Activated naive CD8-positive, alpha-beta T cell (primary cell): ENCODE data around the gene CHST7.
"Not testable (repeated sequence)": the region's sequence is repeated elsewhere in the genome, so short reads cannot be mapped to it uniquely, and the experiment has no call there.

Source experiments
- H3K27ac Mint-ChIP-seq: one replicate; pipeline ENCODE4 v1.8.0; 2021; ENCODE audit warnings: mixed read lengths
- H3K27me3 Mint-ChIP-seq: one replicate; pipeline ENCODE4 v1.8.0; 2021; ENCODE audit warnings: mixed read lengths
- H3K36me3 Mint-ChIP-seq: one replicate; pipeline ENCODE4 v1.8.0; 2021; ENCODE audit warnings: mixed read lengths
- H3K4me1 Mint-ChIP-seq: one replicate; pipeline ENCODE4 v1.8.0; 2021; ENCODE audit warnings: low read depth, mixed read lengths
- H3K4me3 Mint-ChIP-seq: one replicate; pipeline ENCODE4 v1.8.0; 2021; ENCODE audit warnings: mild to moderate bottlenecking, mixed read lengths
- H3K9me3 Mint-ChIP-seq: one replicate; pipeline ENCODE4 v1.8.0; 2021; ENCODE audit warnings: low read depth, mixed read lengths

CHST7 gene

GRCh38 chrX:46573331-46573891 lies at the start of gene CHST7:
Gene CHST7 (plus strand): TSS chrX:46573765. CDS start chrX:46573932, 167 bp downstream.
- H3K36me3 Mint-ChIP-seq: no peaks in the 10 kb centered on the region
- H3K27me3 Mint-ChIP-seq: no peaks in the 10 kb centered on the region
- H3K4me3 Mint-ChIP-seq: peak within 1 kb of the TSS; percentile 68
- H3K4me1 Mint-ChIP-seq: peaks cover 33% of the 10 kb centered on the region
- peak within 1 kb of the TSS; percentile 87 for H3K27ac Mint-ChIP-seq
- no peaks in the 10 kb centered on the region for H3K9me3 Mint-ChIP-seq

- not testable (repeated sequence) for H3K27ac Mint-ChIP-seq, H3K4me3 Mint-ChIP-seq, H3K9me3 Mint-ChIP-seq, H3K36me3 Mint-ChIP-seq, H3K27me3 Mint-ChIP-seq, H3K4me1 Mint-ChIP-seq
Observed at GRCh38 chrX:46528640-46529039, 44.9 kb upstream of the CHST7 start.

GRCh38 chrX:46529740-46530403 lies 43.7 kb upstream of the CHST7 start:
- not testable (repeated sequence) for H3K4me1 Mint-ChIP-seq, H3K9me3 Mint-ChIP-seq, H3K36me3 Mint-ChIP-seq, H3K4me3 Mint-ChIP-seq, H3K27ac Mint-ChIP-seq, H3K27me3 Mint-ChIP-seq

- H3K36me3 Mint-ChIP-seq, H3K27me3 Mint-ChIP-seq, H3K27ac Mint-ChIP-seq, H3K4me1 Mint-ChIP-seq, H3K4me3 Mint-ChIP-seq, H3K9me3 Mint-ChIP-seq: not testable (repeated sequence)
Observed at GRCh38 chrX:46530404-46530908, 43.1 kb upstream of the CHST7 start.

GRCh38 chrX:46531442-46531841 lies 42.1 kb upstream of the CHST7 start:
- peaks cover 2% of the 10 kb centered on the region for H3K36me3 Mint-ChIP-seq
- H3K27me3 Mint-ChIP-seq: no peaks in the 10 kb centered on the region
- H3K27ac Mint-ChIP-seq: no peak overlapping the region
- no peaks in the 10 kb centered on the region for H3K9me3 Mint-ChIP-seq
- no peak overlapping the region for H3K4me3 Mint-ChIP-seq
- H3K4me1 Mint-ChIP-seq: no peaks in the 10 kb centered on the region

- peak overlapping the region; percentile 61 for H3K27ac Mint-ChIP-seq
- H3K9me3 Mint-ChIP-seq: no peaks in the 10 kb centered on the region
- H3K4me1 Mint-ChIP-seq: peaks cover 32% of the 10 kb centered on the region
- H3K27me3 Mint-ChIP-seq: no peaks in the 10 kb centered on the region
- H3K36me3 Mint-ChIP-seq: no peaks in the 10 kb centered on the region
- H3K4me3 Mint-ChIP-seq: no peak overlapping the region
Observed at GRCh38 chrX:46543441-46543840, 30.1 kb upstream of the CHST7 start.

GRCh38 chrX:46544527-46544926 lies 29.0 kb upstream of the CHST7 start:
- peak overlapping the region; percentile 93 for H3K4me3 Mint-ChIP-seq
- H3K27me3 Mint-ChIP-seq, H3K9me3 Mint-ChIP-seq, H3K36me3 Mint-ChIP-seq: not testable (repeated sequence)
- H3K4me1 Mint-ChIP-seq: peaks cover 36% of the 10 kb centered on the region
- H3K27ac Mint-ChIP-seq: peak overlapping the region; percentile 95

GRCh38 chrX:46545111-46546005 lies 28.2 kb upstream of the CHST7 start, which contains the start of gene ZNF674:
Gene ZNF674 (minus strand): TSS chrX:46545421. CDS start chrX:46542087, 3,334 bp downstream.
- H3K4me1 Mint-ChIP-seq: peaks cover 38% of the 10 kb centered on the region
- H3K9me3 Mint-ChIP-seq: no peaks in the 10 kb centered on the region
- peaks cover 3% of the 10 kb centered on the region for H3K36me3 Mint-ChIP-seq
- H3K27me3 Mint-ChIP-seq: no peaks in the 10 kb centered on the region
- peak within 1 kb of the TSS; percentile 93 for H3K4me3 Mint-ChIP-seq
- peak within 1 kb of the TSS; percentile 95 for H3K27ac Mint-ChIP-seq

- Mint-ChIP-seq H3K36me3 (peaks cover 3% of the 10 kb centered on the region), H3K27ac (no peak overlapping the region), H3K9me3 (no peaks in the 10 kb centered on the region), H3K27me3 (no peaks in the 10 kb centered on the region), H3K4me3 (no peak overlapping the region), H3K4me1 (peaks cover 38% of the 10 kb centered on the region)
Observed at GRCh38 chrX:46547857-46548256, 25.7 kb upstream of the CHST7 start.

- H3K36me3 Mint-ChIP-seq: peaks cover 3% of the 10 kb centered on the region
- no peaks in the 10 kb centered on the region for H3K9me3 Mint-ChIP-seq
- no peak overlapping the region for H3K4me3 Mint-ChIP-seq
- H3K27ac Mint-ChIP-seq: no peak overlapping the region
- peaks cover 21% of the 10 kb centered on the region for H3K4me1 Mint-ChIP-seq
- no peaks in the 10 kb centered on the region for H3K27me3 Mint-ChIP-seq
Observed at GRCh38 chrX:46549914-46550313, 23.7 kb upstream of the CHST7 start.

- H3K27ac Mint-ChIP-seq: no peak overlapping the region
- H3K36me3 Mint-ChIP-seq: peaks cover 3% of the 10 kb centered on the region
- no peak overlapping the region for H3K4me3 Mint-ChIP-seq
- no peaks in the 10 kb centered on the region for H3K27me3 Mint-ChIP-seq
- H3K4me1 Mint-ChIP-seq: peaks cover 18% of the 10 kb centered on the region
- H3K9me3 Mint-ChIP-seq: no peaks in the 10 kb centered on the region
Observed at GRCh38 chrX:46551494-46552128, 22.0 kb upstream of the CHST7 start.

- no peak overlapping the region for H3K27ac Mint-ChIP-seq
- H3K4me1 Mint-ChIP-seq: peaks cover 4% of the 10 kb centered on the region
- H3K4me3 Mint-ChIP-seq: no peak overlapping the region
- H3K9me3 Mint-ChIP-seq: no peaks in the 10 kb centered on the region
- peaks cover 2% of the 10 kb centered on the region for H3K36me3 Mint-ChIP-seq
- no peaks in the 10 kb centered on the region for H3K27me3 Mint-ChIP-seq
Observed at GRCh38 chrX:46553935-46554334, 19.6 kb upstream of the CHST7 start.

- H3K27ac Mint-ChIP-seq: no peak overlapping the region
- no peak overlapping the region for H3K4me3 Mint-ChIP-seq
- H3K9me3 Mint-ChIP-seq: no peaks in the 10 kb centered on the region
- H3K4me1 Mint-ChIP-seq: no peaks in the 10 kb centered on the region
- no peaks in the 10 kb centered on the region for H3K36me3 Mint-ChIP-seq
- H3K27me3 Mint-ChIP-seq: no peaks in the 10 kb centered on the region
Observed at GRCh38 chrX:46554942-46555341, 18.6 kb upstream of the CHST7 start.

GRCh38 chrX:46559062-46559461 lies 14.5 kb upstream of the CHST7 start:
- Mint-ChIP-seq H3K4me1 (peaks cover 4% of the 10 kb centered on the region), H3K27ac (no peak overlapping the region)

More at GRCh38 chrX:46559062-46559461, 14.5 kb upstream of the CHST7 start:
- no peak overlapping the region for H3K4me3 Mint-ChIP-seq
- H3K36me3 Mint-ChIP-seq: peaks cover 2% of the 10 kb centered on the region
- H3K27me3 Mint-ChIP-seq: no peaks in the 10 kb centered on the region
- H3K9me3 Mint-ChIP-seq: no peaks in the 10 kb centered on the region
